NCI-H69 (cell line): Measurements from ENCODE around the gene TPH1.

Source experiments
- DNase-seq: peaks from one replicate; lab custom pipeline; 2025; lab: John Stamatoyannopoulos, UW

Gene TPH1

GRCh38 chr11:18046116-18046777 lies at the start of gene TPH1:
TPH1 (minus strand) TSS chr11:18046269; CDS start chr11:18040762, 5,507 bp downstream.
- DNase-seq, result peak; percentile 95

DNA sequence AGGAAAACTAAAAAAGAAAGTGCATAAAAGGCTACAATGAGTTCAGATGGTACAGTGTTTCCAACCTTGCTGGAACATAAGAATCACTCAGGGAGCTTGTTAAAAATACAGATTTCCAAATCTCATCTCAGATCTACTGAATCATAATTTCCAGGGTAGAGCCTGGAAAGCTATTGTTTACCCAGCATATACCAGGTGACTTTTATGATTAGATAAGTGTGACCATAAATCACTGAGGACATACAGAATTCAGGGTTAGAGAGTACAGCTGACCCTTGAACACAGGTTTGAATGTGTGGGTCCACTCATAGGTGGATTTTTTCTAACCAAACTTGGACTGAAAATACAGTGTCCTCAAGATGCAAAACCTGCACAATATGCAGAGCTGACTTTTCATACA lies 47.9 kb upstream of the TPH1 start:
- no peak for DNase-seq

- no peak for DNase-seq
Observed at GRCh38 chr11:18091731-18092130, 45.7 kb upstream of the TPH1 start.

GRCh38 chr11:18088966-18089365 lies 42.9 kb upstream of the TPH1 start:
- no peak for DNase-seq

- no peak for DNase-seq
Observed at GRCh38 chr11:18088366-18088765, 42.3 kb upstream of the TPH1 start.

- peak; percentile 72 for DNase-seq
Observed at GRCh38 chr11:18081551-18081950, 35.5 kb upstream of the TPH1 start.

- peak; percentile 22 for DNase-seq
Observed at GRCh38 chr11:18080451-18080850, 34.4 kb upstream of the TPH1 start.

GRCh38 chr11:18078909-18079308 lies 32.8 kb upstream of the TPH1 start:
- no peak for DNase-seq

DNA sequence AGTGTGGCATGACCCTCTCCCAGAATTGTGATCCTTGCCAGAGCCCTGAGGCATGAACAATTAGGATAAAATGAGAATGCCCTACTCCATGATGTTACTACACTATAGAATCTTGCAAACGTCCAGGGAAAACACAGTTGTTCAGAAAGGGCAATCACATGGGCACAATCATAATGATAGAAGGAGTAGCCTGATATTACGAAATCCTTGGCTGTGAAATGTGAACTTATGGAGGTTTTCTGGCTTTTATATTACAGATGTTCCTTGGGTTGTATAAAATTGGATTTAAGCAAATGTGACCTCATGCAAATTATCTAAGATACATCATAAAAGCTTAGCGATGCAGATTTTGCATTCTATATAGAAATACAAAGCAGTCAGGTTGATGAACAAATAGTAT lies 29.4 kb upstream of the TPH1 start:
- DNase-seq, result peak; percentile 16

DNA sequence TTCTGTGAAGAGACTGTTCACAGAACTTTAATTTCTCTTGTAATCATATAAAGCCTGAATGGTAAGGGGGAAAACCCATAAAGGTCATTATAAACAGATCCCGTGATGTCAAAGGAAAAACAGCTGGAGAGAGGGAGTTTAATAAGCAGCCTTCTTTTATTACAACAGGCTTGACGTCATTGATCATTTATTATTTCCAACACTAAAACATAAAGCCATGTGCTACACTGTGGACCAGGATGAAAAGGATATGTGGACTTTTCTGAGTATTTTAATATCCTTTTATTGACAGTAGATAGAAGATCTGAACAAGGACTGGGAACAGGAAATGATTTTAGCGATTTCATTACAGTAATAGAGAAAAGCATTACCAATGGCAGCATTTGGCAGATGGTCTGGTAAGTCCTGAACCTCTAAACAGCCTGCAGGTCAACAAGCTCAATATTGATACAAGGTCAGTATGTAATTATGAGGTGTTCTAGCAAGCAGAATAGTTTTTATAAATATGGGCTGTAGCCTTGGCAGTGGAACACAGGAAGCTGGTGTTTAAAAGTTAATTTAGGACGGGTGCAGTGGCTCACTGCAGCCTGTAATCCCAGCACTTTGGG lies 25.1 kb upstream of the TPH1 start:
- peak; percentile 98 for DNase-seq

DNA sequence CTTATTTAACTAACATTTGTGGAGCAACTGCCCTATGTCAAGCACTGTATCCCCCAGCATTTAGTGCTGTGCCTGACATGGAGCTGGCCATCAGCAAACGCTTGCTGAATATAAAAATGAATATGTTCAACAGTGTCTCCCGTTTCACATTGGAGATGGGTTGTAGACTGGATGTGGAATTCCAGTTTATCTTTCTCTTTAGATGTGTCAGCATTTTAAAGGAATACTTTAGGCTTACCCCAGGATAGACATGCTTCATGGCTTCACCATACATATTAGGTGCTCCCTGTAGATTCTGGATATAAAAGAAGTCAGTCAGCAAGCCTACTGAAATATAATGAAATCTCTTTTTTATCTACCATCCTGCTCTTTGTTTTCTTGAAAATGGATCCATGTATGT lies 21.3 kb upstream of the TPH1 start:
- no peak for DNase-seq

DNA sequence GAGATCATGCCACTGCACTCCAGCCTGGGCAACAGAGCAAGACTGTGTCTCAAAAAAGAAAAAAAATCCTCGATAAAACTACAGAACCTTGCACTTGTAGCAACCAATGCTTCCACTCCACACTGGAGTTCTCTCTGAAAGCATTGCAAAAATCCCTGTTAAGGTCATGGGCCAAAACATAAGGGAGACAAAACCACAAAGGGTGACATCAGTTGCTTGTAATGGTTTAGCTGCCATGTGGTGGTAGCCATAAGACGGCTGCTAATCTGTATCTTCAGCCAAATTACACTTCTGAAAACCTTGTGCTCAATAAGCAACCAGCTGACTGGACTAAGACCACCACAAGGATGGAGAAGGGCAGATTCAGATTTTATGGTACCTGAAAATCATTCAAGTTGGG lies 20.6 kb upstream of the TPH1 start:
- no peak for DNase-seq

DNA sequence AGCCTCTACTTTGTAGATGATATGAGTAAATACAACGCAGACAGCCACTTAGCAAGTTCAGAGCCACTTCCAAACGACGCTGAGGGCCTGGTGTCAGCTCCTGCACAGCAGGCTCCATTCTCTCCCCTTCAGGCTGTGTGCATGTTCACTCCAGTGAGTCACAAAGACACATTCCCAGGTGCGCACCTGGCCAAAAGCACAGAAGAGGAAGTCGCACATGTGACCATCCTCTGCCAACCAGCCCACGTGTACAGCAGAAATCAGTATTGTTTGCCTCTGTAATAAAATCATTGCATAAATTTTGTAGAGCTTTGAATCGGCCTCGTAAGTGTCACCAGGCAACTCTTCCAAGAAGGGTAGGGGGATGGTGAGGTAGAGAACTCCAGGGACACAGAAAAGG lies 19.5 kb upstream of the TPH1 start:
- DNase-seq, result peak; percentile 99

- peak; percentile 99 for DNase-seq
Observed at GRCh38 chr11:18064450-18065054, 18.5 kb upstream of the TPH1 start.

- peak; percentile 97 for DNase-seq
Observed at GRCh38 chr11:18063862-18064434, 17.9 kb upstream of the TPH1 start.

- DNase-seq, result peak; percentile 84
Observed at GRCh38 chr11:18063125-18063524, 17.1 kb upstream of the TPH1 start.

DNA sequence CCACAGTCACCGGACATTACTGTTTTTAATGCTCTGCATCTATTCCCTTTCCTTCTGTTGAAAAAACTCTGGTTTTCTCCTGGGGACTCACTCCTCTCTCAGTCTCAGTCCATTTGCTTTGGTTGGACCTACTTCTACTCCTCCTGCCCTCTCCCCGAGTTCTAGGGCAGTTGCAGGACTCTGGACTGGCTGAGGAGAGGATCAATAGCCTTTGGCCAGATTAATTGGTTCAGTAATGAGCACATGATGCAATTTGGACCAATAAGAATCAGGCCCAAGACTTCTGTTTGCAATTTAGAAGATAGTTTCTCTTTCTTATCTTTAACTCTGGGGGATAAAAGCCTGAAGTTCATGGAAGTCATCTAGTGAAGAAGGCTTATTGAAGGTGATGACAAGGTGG lies 15.3 kb upstream of the TPH1 start:
- DNase-seq, result no peak

DNA sequence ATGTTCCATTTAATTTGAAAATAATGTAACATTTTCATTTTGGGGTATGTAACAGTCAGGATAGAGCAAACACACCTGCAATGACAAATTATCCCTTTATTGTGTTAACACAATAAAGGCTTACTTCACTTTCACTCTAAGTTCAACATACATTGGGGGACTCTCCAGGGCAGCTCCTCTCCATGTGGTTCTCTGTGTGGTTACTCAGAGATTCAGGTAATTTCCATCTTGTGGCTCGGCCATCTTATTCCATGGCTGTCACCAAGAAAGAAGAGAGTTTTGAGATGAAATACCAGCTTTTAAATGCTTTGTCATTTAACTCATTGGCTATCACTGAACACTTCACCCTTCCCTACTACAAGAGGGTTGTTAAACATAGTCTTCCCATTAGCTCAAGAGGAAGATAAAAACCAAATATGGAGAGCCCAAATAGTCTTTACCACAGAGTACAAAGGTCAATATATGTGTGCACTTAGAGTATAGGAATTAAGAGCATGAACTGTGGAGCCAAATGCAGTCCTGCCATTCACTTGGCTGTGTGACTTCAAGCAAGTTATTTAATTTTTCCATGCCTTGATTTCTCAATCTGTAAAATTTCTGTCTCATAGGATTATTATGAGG lies 10.6 kb upstream of the TPH1 start:
- peak; percentile 12 for DNase-seq

DNA sequence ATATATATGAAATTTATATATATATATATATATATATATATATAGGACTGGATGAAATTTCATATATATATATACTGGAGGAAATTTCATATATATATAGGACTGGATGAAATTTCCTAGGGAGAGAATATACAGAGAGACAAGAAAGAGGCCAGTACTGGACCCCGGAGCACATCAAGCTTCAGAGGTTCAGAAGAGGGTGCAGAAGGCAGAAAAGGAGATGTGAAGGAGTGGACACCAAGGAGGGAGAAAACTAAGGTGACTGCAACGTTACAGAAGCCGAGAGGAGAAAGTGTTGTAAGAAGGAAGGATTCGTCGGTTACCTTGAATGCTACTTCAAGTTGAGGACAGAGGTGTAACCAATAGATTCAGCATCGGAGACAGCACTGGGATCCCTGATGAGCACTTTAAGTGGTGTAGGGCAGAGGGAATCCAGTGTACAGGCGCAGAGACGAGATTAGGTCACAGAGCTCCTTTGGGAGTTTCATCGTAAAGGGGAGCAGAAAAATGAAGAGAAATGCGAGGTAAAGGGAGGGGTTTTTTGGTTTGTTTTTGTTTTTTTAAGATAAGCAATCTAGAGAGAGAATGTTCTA lies 8.5 kb upstream of the TPH1 start:
- no peak for DNase-seq

- DNase-seq, result no peak
Observed at GRCh38 chr11:18050848-18051247, 4.8 kb upstream of the TPH1 start.

- DNase-seq, result no peak
Observed at GRCh38 chr11:18036456-18036855, 9.6 kb downstream of the TPH1 start.

DNA sequence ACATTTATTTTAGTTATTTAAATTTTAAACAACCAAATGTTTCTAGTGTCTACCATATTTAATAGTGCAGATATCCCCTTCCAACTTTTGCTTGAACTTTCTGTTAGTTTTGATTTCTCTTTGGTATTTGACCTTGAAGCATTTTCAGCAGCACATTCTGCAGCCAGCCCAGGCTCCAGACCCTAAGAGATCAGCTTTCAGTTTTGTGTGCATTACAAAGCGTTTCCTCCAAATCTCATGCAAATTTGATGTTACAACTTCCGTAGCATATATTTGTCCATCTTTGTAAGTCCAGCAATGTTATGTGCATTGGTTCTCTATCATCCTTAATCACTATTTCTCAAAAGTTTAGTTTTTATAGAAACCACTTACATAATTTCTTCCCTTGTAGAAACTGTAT lies 18.6 kb downstream of the TPH1 start:
- DNase-seq, result no peak
